NCI-H1417 treated with DMSO at 0.1 percent for 48 hours (cell line): ENCODE data around the gene ECE2.
"Not testable (repeated sequence)": the region's sequence is repeated elsewhere in the genome, so short reads cannot be mapped to it uniquely, and the experiment has no call there.

Source experiments
- DNase-seq: peaks from one replicate; lab custom pipeline; 2025; lab: John Stamatoyannopoulos, UW

ECE2 gene

DNA sequence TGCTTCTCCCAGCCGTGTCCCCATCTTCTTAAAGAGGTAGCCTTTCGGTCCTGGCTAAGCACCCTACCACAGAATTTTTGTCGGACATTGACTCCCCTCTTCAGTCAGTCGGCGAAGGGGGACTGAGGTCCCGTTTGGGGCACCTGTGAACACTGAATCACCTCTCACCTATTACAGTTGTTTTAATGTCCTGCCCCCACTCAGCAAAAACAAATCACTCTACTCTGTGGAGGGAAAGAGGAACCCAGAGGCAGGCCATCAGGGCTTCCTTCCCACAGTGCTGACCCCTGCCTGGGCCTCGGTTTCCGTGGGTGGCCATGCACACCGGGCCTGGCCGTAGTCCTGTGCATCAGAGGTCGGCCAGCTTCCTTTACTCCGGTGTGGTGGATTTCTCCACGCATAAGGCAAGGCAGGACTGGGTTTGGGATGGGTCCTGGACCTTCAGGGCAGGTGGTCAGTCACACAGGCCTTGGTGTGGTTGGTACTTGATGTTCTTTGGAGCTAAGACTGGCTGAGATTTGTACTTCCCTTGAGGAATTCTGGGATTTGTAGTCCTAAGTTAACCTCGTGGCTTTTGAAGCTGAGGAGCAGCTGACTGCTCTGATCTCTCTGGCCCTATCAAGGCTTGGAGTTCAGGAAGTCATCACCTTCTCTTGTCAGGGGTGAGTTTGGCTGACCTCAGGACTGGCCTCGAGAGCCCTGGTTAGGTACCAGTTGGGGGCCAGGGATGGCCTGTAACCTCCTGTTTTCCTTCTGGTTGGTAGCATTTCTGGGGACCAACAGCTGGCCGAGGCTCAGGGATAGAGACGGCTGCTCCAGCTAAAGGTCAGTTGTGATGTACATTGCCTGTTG lies 61.0 kb downstream of the ECE2 start:
- DNase-seq: no peak

DNA sequence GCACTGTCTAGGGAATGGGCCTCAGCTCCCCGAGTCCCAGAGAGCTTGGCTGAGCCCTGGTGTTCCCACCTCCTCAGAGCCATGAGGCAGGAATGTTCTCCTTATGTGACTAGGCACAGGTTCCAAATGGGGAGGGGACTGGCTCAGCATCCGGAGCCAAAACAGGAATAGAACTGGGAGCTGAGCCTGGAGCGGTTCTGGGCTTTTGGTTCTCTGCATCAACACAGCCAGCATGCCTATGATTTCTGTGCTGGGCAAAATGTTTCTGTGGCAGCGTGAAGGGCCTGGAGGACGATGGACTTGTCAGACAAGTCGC lies 61.5 kb downstream of the ECE2 start, which contains the start of gene FAM131A:
Gene FAM131A (plus strand): TSS at position 202 of the 316 bp plus-strand sequence. CDS start 31 bp downstream, at position 233.
- no peak for DNase-seq

DNA sequence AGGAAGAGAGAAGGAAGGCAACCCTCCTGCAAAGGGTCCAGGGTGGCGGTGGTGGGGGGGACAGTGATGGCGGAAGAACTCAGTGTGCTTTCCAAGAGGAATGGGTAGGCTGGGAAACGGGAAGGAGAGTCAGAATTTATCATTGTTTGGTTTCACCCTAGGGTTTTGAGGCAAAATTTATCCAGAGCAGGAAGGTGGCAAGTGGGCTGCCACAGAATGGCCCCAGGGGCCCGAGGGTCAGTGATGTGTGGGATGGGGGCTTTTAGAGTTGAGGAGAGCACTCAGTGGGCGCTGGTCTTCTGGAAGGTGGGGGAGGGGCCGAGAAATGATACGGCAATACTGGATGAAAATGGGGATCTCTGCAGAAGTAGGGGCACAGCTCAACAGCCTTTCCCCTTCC lies 62.2 kb downstream of the ECE2 start:
- no peak for DNase-seq

DNA sequence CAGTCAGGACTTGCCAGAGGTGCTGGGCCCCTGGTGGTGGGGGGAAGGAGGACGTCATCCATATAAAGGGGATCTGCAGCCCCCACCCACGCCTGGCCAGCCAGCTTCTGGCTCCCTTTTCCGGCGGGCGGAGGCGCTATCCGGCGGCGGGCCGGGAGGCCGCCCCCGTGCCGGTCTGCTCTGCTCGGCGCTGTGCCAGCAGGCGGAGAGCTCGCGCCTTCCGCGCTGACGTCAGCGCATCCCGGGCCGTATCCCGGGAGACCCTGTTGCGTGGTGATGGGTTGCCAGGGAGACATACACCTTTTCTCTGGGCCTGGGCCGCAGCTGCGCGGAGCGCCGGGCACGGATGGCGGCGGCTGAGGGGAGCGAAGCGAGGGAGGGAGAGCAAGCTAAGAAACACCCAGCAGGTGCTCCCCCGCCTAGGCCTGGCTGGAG lies 62.7 kb downstream of the ECE2 start:
- DNase-seq: peak; percentile 82

DNA sequence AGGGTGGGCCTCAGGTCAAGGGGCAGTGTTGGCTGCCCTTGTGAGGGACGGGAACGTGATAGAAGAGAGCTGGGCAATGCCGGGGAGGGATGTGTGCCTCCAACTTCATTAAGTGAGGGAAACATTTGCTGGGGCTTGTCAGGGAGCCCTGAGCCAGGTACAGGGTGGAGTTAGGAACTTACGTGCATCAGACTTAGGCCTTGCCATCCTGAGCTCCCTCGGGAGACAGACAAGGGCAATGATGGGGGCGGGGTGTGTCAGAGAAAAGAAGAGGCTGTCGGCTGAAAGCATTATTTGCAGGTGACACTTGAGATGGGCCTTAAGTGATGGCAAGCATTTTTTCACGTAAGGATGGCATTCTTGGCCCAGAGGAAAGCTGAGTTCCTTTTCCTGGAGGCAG lies 63.2 kb downstream of the ECE2 start:
- no peak for DNase-seq

DNA sequence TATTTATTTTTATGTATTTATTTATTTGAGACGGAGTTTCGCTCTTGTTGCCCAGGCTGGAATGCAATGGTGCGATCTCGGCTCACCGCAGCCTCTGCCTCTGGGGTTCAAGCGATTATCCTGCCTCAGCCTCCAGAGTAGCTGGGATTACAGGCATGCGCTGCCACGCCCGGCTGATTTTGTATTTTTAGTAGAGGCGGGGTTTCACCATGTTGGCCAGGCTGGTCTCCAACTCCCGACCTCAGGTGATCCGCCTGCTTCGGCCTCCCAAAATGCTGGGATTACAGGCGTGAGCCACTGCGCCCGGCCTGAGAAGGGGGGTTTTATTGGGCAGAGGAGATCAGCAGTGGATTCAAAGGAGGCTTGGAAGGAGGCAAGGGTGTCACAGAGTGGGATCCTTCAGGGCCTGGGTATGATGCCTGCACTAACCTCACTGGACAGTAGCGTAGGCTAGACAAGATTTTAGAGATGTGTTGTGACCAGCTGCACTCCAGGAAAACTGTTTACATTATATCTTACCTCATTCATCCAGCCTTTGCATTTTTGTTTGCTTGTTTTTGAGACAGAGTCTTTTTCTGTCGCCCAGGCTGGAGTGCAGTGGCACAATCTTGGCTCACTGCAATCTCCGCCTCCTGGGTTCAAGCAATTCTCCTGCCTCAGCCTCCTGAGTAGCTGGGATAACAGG lies 63.8 kb downstream of the ECE2 start:
- DNase-seq: not testable (repeated sequence)

DNA sequence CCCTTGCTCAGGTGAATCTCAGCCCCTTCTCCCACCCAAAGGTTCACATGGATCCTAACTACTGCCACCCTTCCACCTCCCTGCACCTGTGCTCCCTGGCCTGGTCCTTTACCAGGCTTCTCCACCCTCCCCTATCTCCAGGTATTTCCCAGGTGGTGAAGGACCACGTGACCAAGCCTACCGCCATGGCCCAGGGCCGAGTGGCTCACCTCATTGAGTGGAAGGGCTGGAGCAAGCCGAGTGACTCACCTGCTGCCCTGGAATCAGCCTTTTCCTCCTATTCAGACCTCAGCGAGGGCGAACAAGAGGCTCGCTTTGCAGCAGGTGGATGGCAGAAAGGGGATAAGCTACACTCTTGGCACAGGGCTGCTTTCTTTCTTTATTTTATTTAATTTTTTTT lies 66.1 kb downstream of the ECE2 start:
- no peak for DNase-seq
